ENCODE data around the gene HES2. TPM values are rescaled to one million over a fixed set of nuclear protein-coding genes. Genes with fewer than 3 reads are reported as not detected.
"Not testable (repeated sequence)": the region's sequence is repeated elsewhere in the genome, so short reads cannot be mapped to it uniquely, and the experiment has no call there.

Gene HES2
- total and polyA plus RNA-seq, 12 donors = 0.22 to 0.25 TPM; not detected in 10

DNA sequence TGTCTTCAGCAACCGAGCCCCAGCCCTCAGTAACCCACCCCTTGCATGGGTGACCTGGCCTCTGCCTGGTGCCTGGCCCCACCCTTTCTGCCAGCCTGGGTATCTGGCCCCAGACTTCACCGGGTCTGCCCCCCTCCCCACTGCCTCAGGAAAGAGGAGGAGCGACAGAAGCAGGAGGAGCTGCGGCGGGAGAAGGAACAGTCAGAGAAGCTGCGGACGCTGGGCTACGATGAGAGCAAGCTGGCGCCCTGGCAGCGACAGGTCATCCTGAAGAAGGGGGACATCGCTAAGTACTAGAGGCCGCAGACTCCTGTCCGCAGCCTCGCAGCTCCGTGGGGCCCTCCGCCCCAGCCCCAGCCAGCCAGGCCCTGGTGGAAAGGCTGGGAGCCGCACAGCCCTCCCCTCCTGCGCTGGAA, 40.1 kb upstream of the HES2 start:
- Histone ChIP-seq H3K4me1 (peaks cover 0 to 30% (median 14%) of the 10 kb centered on the region in 9 donors), H3K9me3 (no peaks in the 10 kb centered on the region), H3K4me3 (peak overlapping the region in 9 of 10 donors; percentile 12 to 45 (median 34)), H3K27me3 (peaks cover 5 to 66% (median 49%) of the 10 kb centered on the region in 7 donors), H3K36me3 (peaks cover 0 to 32% (median 0%) of the 10 kb centered on the region in 9 donors), H3K27ac (peak overlapping the region in 1 of 10 donors; percentile 59)
- ATAC-seq (peak in 1 of 8 donors; percentile 17), DNase-seq (no peak)
- no peak for TF ChIP-seq CTCF (IDR thresholded peaks at IDR 0.05)
- intact Hi-C loops (cut with DNase I) = no loop called here
- WGBS, 2 donors = 15 to 17% methylated on average over 18 of the region's 18 CpGs

- DNase-seq = no peak
- intact Hi-C loops (cut with DNase I) = no loop called here
- WGBS, 2 donors = 74 to 82% methylated on average over 11 of the region's 11 CpGs
Measured at GRCh38 chr1:6456800-6457466, 37.2 kb upstream of the HES2 start.

GRCh38 chr1:6455752-6456520, 36.2 kb upstream of the HES2 start:
- intact Hi-C loops (cut with DNase I); H3K4me3 ChIP-seq; H3K36me3 ChIP-seq; H3K27ac ChIP-seq; ATAC-seq; H3K9me3 ChIP-seq; DNase-seq: not testable (repeated sequence)
- H3K27me3 ChIP-seq = peaks cover 22 to 95% (median 79%) of the 10 kb centered on the region in 7 donors
- 28 to 34% methylated on average over 58 of the region's 58 CpGs for WGBS, 2 donors
- H3K4me1 ChIP-seq = peaks cover 3 to 23% (median 11%) of the 10 kb centered on the region in 9 donors

More at GRCh38 chr1:6456800-6457466, 37.2 kb upstream of the HES2 start:
- no peak for TF ChIP-seq CTCF (IDR thresholded peaks at IDR 0.05)
- ATAC-seq = no peak
- Histone ChIP-seq H3K4me3 (no peak overlapping the region), H3K9me3 (no peaks in the 10 kb centered on the region), H3K36me3 (peaks cover 0 to 10% (median 0%) of the 10 kb centered on the region in 9 donors), H3K27ac (no peak overlapping the region), H3K27me3 (peaks cover 22 to 92% (median 73%) of the 10 kb centered on the region in 7 donors), H3K4me1 (peaks cover 3 to 31% (median 14%) of the 10 kb centered on the region in 9 donors)

GRCh38 chr1:6454856-6455751, 35.4 kb upstream of the HES2 start:
- peaks cover 0 to 15% (median 3%) of the 10 kb centered on the region in 9 donors for H3K4me1 ChIP-seq
- ATAC-seq (peak in 1 of 8 donors; percentile 32), DNase-seq (no peak)
- no peak overlapping the region for H3K4me3 ChIP-seq
- H3K27me3 ChIP-seq = peaks cover 22 to 96% (median 79%) of the 10 kb centered on the region in 7 donors
- WGBS, 2 donors = 3 to 5% methylated on average over 99 to 115 of the region's 115 CpGs
- no peaks in the 10 kb centered on the region for H3K9me3 ChIP-seq
- no peaks in the 10 kb centered on the region for H3K36me3 ChIP-seq
- TF ChIP-seq CTCF (IDR thresholded peaks at IDR 0.05) = peak in 3 of 9 donors; percentile 9 to 29 (median 28)
- intact Hi-C loops (cut with DNase I) = no loop called here
- no peak overlapping the region for H3K27ac ChIP-seq

DNA sequence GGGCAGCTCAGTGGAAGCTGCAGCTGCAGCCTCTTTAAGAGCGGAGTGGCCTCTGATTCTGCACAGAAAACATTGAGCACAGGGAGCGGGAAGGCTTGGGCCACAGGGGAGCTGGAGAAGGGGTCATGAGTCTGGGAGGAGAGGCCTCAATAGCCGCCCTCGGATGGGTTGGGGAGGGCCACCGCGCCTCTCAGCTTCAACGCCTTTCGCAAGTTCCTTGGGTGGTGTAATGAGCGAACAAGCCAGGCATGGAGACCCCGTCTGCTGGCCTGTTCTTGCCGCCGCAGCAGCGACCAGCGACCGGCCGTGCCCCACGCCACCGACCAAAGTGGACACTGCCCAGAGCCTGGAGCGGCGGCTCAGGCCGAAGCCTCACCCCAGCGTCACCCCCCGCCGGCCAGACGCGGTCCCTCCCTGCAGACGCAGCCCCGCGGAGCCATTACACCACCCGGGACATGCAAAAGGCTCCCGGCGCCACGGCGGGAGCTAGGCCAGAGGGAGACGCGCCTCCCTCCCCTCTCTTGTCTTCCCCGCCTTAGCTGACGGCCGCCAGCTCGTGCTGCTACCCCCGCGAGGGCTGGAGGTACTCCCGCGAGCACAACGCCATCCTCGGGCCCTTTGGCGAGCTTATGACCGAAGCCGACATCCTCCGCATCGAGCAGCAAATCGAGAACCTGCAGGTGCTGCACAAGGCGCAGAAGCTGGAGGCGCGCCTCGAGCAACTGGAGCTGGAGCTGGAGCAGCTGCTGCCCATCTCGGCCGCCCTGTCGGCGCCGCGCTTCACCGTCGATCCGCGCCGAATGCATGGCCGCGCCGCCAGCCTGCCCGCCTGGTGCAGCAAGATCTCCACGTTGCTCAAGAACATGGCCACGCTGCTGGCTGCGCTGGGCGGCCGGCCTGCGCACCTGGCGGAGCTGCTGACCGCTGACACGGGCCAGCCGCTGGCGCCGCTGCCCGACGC, 34.5 kb upstream of the HES2 start:
- H3K9me3 ChIP-seq; DNase-seq; H3K27ac ChIP-seq; intact Hi-C loops (cut with DNase I); H3K4me3 ChIP-seq; H3K36me3 ChIP-seq: not testable (repeated sequence)
- H3K27me3 ChIP-seq = peaks cover 22 to 96% (median 87%) of the 10 kb centered on the region in 7 donors
- 10 to 13% methylated on average over 65 to 84 of the region's 85 CpGs for WGBS, 2 donors
- H3K4me1 ChIP-seq = peaks cover 0 to 13% (median 0%) of the 10 kb centered on the region in 9 donors
- peak in 1 of 8 donors; percentile 19 for ATAC-seq
